ENCODE results near the gene SPEM1.

SPEM1 gene

GRCh38 chr17:7440113-7440833 is 20.1 kb downstream of the SPEM1 start:
- no peak for DNase-seq (ENCODE audit: low read depth in 2 of 2)

- DNase-seq (ENCODE audit: low read depth in 2 of 2): no peak
Measured at GRCh38 chr17:7440834-7441195, 20.7 kb downstream of the SPEM1 start.

- no peak for DNase-seq (ENCODE audit: low read depth in 2 of 2)
Measured at GRCh38 chr17:7441266-7441665, 21.1 kb downstream of the SPEM1 start.

- DNase-seq (ENCODE audit: low read depth in 2 of 2): no peak
Measured at GRCh38 chr17:7442142-7442541, 22.0 kb downstream of the SPEM1 start.

GRCh38 chr17:7443499-7444485 is 23.7 kb downstream of the SPEM1 start:
- DNase-seq (ENCODE audit: low read depth in 2 of 2): no peak

GRCh38 chr17:7444682-7445618 is 24.8 kb downstream of the SPEM1 start, which contains the start of gene CHRNB1:
Gene CHRNB1, plus strand, starts transcription at chr17:7445061. Its CDS starts 67 bp downstream, at chr17:7445128.
- no peak for DNase-seq (ENCODE audit: low read depth in 2 of 2)

GRCh38 chr17:7445619-7445968 is 25.5 kb downstream of the SPEM1 start:
- no peak for DNase-seq (ENCODE audit: low read depth in 2 of 2)

- no peak for DNase-seq (ENCODE audit: low read depth in 2 of 2)
Measured at GRCh38 chr17:7448461-7448860, 28.3 kb downstream of the SPEM1 start.

GRCh38 chr17:7459961-7460545 is 39.9 kb downstream of the SPEM1 start:
- DNase-seq (ENCODE audit: low read depth in 2 of 2): no peak

- no peak for DNase-seq (ENCODE audit: low read depth in 2 of 2)
Measured at GRCh38 chr17:7460850-7461660, 40.9 kb downstream of the SPEM1 start.

- no peak for DNase-seq (ENCODE audit: low read depth in 2 of 2)
Measured at GRCh38 chr17:7462474-7463371, 42.6 kb downstream of the SPEM1 start.

- no peak for DNase-seq (ENCODE audit: low read depth in 2 of 2)
Measured at GRCh38 chr17:7463372-7463846, 43.3 kb downstream of the SPEM1 start.

- no peak for DNase-seq (ENCODE audit: low read depth in 2 of 2)
Measured at GRCh38 chr17:7464081-7464480, 44.0 kb downstream of the SPEM1 start.

GRCh38 chr17:7465597-7466275 is 45.6 kb downstream of the SPEM1 start:
- no peak for DNase-seq (ENCODE audit: low read depth in 2 of 2)

- DNase-seq (ENCODE audit: low read depth in 2 of 2): no peak
Measured at GRCh38 chr17:7466318-7466638, 46.2 kb downstream of the SPEM1 start.

GRCh38 chr17:7466639-7467341 is 46.7 kb downstream of the SPEM1 start:
- no peak for DNase-seq (ENCODE audit: low read depth in 2 of 2)

- DNase-seq (ENCODE audit: low read depth in 2 of 2): no peak
Measured at GRCh38 chr17:7467498-7467897, 47.4 kb downstream of the SPEM1 start.

- DNase-seq (ENCODE audit: low read depth in 2 of 2): no peak
Measured at GRCh38 chr17:7468290-7468689, 48.2 kb downstream of the SPEM1 start.

Data from stimulated activated CD4-positive, alpha-beta T cell treated with anti-CD3 and anti-CD28 coated beads, Interleukin-4, amount 100 ng/mL, for 48 hours (primary cell).